GM19372 (cell line): ENCODE results near the gene SOD1.
A peak's percentile ranks its signal among the peaks of the same experiment; 100 is the strongest.
"Not testable (repeated sequence)": the region's sequence is repeated elsewhere in the genome, so short reads cannot be mapped to it uniquely, and the experiment has no call there.

ENCODE experiments used
- ATAC-seq: cut with Tn5 transposase; IDR thresholded peaks from one replicate; pipeline ENCODE4 v1.9.1; 2021; ENCODE audit warnings: mild to moderate bottlenecking, low read depth, moderate library complexity; ENCODE audit not compliant: unreplicated experiment

Gene SOD1

GRCh38 chr21:31659536-31660258, at the start of gene SOD1:
Gene SOD1, plus strand, starts transcription at chr21:31659693. Its CDS starts 77 bp downstream, at chr21:31659770.
- peak; percentile 91 for ATAC-seq

- ATAC-seq, result no peak
Observed at GRCh38 chr21:31611445-31611844, 48.0 kb upstream of the SOD1 start.

- ATAC-seq, result no peak
Observed at GRCh38 chr21:31612894-31613785, 46.4 kb upstream of the SOD1 start.

GRCh38 chr21:31614705-31615104, 44.8 kb upstream of the SOD1 start:
- no peak for ATAC-seq

- ATAC-seq, result no peak
Observed at GRCh38 chr21:31616216-31616615, 43.3 kb upstream of the SOD1 start.

- no peak for ATAC-seq
Observed at GRCh38 chr21:31618696-31619430, 40.6 kb upstream of the SOD1 start.

- ATAC-seq, result no peak
Observed at GRCh38 chr21:31622397-31622796, 37.1 kb upstream of the SOD1 start.

- no peak for ATAC-seq
Observed at GRCh38 chr21:31623664-31624063, 35.8 kb upstream of the SOD1 start.

- ATAC-seq, result no peak
Observed at GRCh38 chr21:31624181-31624580, 35.3 kb upstream of the SOD1 start.

GRCh38 chr21:31624961-31625491, 34.5 kb upstream of the SOD1 start:
- no peak for ATAC-seq

GRCh38 chr21:31629972-31630711, 29.4 kb upstream of the SOD1 start:
- no peak for ATAC-seq

GRCh38 chr21:31631881-31632280, 27.6 kb upstream of the SOD1 start:
- ATAC-seq, result not testable (repeated sequence)

- no peak for ATAC-seq
Observed at GRCh38 chr21:31634993-31635392, 24.5 kb upstream of the SOD1 start.

- no peak for ATAC-seq
Observed at GRCh38 chr21:31636874-31637273, 22.6 kb upstream of the SOD1 start.

GRCh38 chr21:31641416-31641922, 18.0 kb upstream of the SOD1 start:
- ATAC-seq, result no peak

GRCh38 chr21:31644643-31645042, 14.8 kb upstream of the SOD1 start:
- ATAC-seq, result no peak

GRCh38 chr21:31647650-31648049, 11.8 kb upstream of the SOD1 start:
- no peak for ATAC-seq

GRCh38 chr21:31650930-31651329, 8.6 kb upstream of the SOD1 start:
- ATAC-seq, result no peak

- not testable (repeated sequence) for ATAC-seq
Observed at GRCh38 chr21:31651491-31651890, 8.0 kb upstream of the SOD1 start.

GRCh38 chr21:31654340-31654739, 5.2 kb upstream of the SOD1 start:
- ATAC-seq, result no peak
